ENCODE data around the gene DGKI.

Gene DGKI

GRCh38 chr7:137871170-137871915 lies 24.6 kb upstream of the DGKI start:
- no peak for DNase-seq

- DNase-seq, result no peak
Measured at GRCh38 chr7:137870684-137871083, 23.9 kb upstream of the DGKI start.

- no peak for DNase-seq
Measured at GRCh38 chr7:137870078-137870477, 23.3 kb upstream of the DGKI start.

DNA sequence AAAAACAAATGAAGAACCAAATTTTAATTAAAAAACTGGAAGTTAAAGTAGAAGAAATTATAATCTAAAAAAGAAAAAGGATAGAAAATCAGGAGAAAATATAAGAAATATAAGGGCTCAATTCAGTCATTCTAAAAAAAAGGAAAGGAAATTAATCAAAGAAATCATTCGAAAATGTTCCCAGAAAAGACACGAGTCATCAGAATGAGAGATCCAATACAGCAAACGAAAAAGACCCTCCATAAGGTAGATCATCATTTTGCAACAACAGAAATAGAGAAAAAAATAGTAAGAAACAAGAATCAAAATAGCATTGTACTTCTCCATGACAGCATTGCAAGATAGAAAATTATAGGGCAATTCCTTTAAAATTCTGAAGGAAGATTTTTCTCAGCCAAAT lies 22.5 kb upstream of the DGKI start:
- DNase-seq, result no peak

DNA sequence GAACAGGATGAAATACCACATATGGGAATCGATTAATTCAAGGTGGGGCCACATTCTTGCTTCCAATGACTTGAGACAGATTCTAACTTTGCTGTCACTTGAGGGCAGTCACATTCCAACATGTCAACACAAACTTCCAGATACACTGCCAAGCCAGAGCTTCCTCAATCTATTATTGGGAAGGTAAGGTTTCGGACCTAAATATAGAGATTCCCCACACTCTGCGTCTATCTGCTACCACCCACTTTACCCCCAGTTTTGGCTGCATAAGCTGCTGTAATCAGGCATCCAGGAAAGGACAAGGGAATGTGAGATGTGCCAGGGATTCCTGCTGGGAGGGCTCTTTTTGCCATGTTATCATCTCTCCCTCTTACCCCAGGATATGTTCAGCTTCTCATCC lies 20.5 kb upstream of the DGKI start:
- DNase-seq, result no peak

DNA sequence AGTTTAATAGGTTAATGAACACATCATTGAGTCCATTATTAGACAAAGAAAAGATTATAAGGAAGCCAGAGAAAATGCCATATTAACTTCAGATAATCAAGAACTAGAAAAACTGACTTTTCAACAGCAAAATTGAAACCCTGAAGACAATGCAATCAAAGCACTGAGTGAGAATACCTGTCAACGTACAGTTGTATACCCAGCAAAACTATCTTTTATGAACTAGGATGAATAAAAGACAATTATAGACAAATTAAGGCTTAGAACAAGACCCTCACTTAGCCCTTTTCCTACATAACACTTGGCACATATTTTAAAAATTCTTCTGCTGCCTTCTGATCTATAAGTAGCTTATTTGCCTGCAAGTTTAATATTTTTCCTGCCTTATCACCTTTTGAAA lies 19.0 kb upstream of the DGKI start:
- DNase-seq, result no peak

GRCh38 chr7:137862964-137863363 lies 16.2 kb upstream of the DGKI start:
- DNase-seq, result no peak

DNA sequence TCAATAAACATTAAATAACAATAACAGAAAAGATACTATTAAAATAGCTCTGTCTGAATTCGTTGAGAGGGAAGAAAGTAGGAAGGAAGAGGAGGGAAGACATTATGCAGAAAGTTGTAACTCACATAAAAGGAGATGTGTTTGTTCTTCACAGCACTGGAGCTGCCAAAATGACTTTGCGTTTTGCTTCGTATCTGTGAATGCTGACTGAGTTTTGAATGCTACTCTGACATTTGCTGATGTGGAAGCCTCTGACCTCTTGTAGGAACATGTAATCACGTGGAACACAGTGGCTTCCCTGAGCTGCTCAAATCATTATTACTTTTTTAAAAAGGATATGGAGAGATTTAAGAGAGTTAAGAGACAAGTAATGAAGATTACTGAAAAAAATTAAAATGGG lies 15.6 kb upstream of the DGKI start:
- no peak for DNase-seq

- DNase-seq, result no peak
Measured at GRCh38 chr7:137860542-137860941, 13.8 kb upstream of the DGKI start.

DNA sequence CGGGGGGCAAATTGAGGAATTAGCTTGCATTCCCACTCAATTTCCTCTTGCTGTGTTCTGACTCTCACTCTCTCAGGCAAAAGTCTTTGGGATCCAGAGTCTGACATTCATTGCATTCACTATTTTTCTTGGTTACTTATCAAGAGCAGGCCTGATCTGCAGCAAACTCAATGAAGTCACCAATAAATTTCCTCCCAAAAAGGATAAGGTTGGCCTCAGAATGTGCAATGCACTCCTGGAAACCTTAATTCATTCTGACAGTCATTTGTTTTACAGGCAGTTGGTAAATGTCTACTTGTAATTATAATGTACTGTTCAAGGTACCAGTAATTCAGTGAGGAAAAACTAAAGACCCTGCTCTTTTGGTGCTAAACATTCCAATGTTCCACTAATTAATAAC lies 6.3 kb upstream of the DGKI start:
- no peak for DNase-seq

DNA sequence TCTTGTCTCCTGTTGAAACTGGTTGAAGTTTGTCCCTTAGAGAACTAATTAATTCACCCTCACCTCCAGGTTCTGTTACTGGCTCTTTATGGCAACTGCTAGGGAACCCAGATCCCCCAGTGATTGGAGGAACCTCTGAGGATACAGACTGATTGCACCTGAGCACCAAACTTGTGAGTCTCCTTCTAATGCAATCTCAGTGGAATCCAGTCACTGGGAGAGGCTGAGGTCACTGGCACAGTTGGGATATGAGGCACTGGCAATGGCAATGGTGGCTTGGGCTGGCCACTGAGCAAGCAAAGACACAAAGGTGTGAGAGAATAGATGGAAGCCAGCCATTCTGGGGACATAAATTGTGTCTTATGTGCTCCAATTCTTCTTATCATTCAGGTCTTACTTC lies 5.3 kb upstream of the DGKI start:
- DNase-seq, result no peak

GRCh38 chr7:137850972-137851945 lies 4.5 kb upstream of the DGKI start:
- no peak for DNase-seq

DNA sequence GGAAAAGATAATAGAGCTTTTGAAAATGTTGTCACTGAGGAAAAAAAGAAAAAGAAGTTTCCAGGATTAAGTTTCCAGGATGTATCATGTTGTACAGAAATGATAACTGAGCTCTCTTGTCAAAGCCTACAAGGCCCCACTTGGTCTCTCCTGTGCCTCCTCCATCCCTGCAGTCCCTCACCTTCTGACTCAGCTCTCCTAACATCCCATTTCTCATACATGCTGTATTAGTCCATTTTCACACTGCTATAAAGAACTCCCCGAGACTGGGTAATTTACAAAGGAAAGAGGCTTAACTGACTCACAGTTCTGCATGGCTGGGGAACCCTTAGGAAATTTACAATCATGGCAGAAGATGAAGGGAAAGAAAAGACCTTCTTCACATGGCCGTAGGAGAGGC lies 3.8 kb upstream of the DGKI start:
- no peak for DNase-seq

GRCh38 chr7:137848095-137848494 lies 1.3 kb upstream of the DGKI start:
- DNase-seq, result no peak

GRCh38 chr7:137847568-137848050 lies 835 bp upstream of the DGKI start:
- DNase-seq, result no peak

DNA sequence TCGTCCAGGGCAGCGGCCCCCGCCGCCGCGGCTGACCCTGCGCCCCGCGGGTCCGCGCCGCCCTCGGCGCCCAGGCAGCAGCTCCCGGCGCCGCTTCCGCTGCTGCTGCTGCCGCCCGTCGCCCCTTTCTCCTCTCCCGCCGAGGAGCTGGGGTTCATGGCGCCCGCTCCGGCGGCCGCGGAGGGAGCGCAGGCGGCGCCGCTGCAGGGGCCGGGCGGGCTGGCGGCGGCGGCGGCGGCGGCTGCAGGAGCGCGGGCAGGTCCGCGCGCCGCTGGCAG lies 286 bp downstream of the DGKI start:
- no peak for DNase-seq

- no peak for DNase-seq
Measured at GRCh38 chr7:137844677-137845425, 1.9 kb downstream of the DGKI start.

DNA sequence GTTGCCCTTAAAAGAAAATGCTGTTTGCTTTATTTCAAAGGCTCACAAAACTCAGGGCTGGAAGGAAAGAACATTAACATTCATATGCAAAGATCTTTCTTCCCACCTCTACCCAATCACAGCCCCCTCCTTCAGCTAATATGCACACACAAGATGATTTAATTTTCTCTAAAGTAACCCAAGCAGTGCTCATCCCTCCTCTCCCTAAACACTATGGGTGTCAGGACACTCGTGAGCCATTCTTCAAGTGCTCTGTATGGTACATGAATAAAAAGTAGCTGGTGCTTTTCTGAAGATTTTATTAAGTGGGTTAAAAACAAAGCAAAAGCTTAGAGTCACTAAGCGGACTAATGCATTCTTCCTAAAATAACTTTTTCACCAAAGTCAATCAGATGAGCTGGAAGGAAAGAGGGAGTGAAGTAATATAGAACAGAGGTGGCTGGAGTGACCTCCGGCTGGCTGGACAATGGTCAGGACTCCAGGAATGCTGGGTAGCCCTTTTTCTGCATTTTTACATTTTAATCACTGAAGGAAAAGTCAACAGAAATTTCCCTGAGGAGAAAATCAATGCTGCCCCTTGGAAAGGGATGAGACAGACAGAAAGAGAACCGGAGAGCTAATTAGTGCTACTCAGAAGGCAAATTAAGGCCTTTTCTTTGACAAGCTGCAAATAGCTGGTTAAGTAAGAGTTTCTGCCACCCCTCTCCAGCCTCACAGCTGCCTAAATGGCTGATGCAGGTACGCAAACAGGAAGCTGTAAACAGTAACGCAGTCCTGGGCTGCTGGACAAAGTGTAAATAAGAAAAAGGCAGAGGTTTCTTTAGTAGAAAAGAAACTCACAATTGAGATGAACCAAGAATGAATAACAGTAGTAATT lies 6.6 kb downstream of the DGKI start:
- DNase-seq, result no peak

GRCh38 chr7:137838706-137839315 lies 8.0 kb downstream of the DGKI start:
- DNase-seq, result no peak

GRCh38 chr7:137836541-137836940 lies 10.2 kb downstream of the DGKI start:
- no peak for DNase-seq

GRCh38 chr7:137836113-137836509 lies 10.7 kb downstream of the DGKI start:
- no peak for DNase-seq

- no peak for DNase-seq
Measured at GRCh38 chr7:137835486-137836112, 11.2 kb downstream of the DGKI start.

Data from NCI-H1694 (cell line).